DOHH2 (cell line): ENCODE measurements around the gene CDSN.

Source experiments
- EZH2phosphoT487 ChIP-seq: fragments of 200-600 bp; sonication (generic); IDR thresholded peaks from 2 replicates; pipeline ENCODE4 v1.6.1; 2017; ENCODE audit warnings: borderline replicate concordance, mild to moderate bottlenecking, antibody characterized with exemption, low read length, moderate library complexity, mixed read lengths
- TF ChIP-seq, protein P1 (sequence below): fragments of 200-600 bp; sonication (generic); IDR thresholded peaks from one replicate; pipeline ENCODE4 v1.5.1; 2014; ENCODE audit warnings: antibody characterized with exemption, mild to moderate bottlenecking, low read depth, low read length; ENCODE audit not compliant: poor library complexity, severe bottlenecking

DNA sequence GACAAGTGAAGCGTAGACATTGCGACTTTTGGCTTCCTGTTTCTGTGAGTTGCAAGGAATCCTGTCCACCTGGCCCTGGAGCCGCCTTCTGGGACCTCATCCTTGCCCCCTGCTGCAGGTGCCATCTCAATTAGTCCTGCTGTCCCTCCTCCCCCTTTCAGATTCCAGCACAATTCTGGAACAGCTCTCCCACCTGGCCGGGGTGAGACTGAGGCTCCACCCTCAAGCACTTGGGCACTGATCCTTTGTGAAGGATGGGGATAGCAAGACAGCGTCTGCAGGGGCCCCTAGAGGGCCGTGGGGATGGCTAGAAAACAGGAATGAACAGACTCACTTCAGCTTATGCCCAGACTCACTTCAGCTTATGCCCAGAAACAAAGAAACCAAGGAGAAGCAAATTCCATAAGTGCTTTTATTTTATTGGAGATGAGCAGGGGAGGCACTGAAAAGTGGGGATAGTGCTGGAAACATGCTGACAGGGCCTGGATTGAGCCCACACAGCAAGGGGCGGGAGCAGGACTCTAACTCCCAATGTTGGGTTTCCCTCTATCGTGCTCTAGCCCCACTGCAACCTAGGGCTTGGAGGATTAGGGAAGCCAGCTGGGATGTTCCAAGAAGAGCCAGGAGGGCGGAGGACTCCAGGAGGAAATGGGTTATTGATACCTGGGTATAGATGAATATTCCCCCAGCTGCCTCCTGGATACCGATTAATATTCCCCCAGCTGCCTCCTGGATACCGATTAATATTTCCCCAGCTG, 9.2 kb downstream of the CDSN start:
- TF ChIP-seq, protein P1, sequence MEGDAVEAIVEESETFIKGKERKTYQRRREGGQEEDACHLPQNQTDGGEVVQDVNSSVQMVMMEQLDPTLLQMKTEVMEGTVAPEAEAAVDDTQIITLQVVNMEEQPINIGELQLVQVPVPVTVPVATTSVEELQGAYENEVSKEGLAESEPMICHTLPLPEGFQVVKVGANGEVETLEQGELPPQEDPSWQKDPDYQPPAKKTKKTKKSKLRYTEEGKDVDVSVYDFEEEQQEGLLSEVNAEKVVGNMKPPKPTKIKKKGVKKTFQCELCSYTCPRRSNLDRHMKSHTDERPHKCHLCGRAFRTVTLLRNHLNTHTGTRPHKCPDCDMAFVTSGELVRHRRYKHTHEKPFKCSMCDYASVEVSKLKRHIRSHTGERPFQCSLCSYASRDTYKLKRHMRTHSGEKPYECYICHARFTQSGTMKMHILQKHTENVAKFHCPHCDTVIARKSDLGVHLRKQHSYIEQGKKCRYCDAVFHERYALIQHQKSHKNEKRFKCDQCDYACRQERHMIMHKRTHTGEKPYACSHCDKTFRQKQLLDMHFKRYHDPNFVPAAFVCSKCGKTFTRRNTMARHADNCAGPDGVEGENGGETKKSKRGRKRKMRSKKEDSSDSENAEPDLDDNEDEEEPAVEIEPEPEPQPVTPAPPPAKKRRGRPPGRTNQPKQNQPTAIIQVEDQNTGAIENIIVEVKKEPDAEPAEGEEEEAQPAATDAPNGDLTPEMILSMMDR, result no peak
- TF ChIP-seq EZH2phosphoT487, result no peak
